Stimulated activated CD8-positive, alpha-beta memory T cell treated with anti-CD3 and anti-CD28 coated beads, Interleukin-15, amount 100 ng/mL, for 1 hour (primary cell): ENCODE data around the gene SLC25A12.
"Not testable (repeated sequence)": the region's sequence is repeated elsewhere in the genome, so short reads cannot be mapped to it uniquely, and the experiment has no call there.

Experiments
- DNase-seq: peaks from one replicate; pipeline ENCODE4 v3.0.0-alpha.2; 2020; ENCODE audit warnings: low read depth

SLC25A12 gene

DNA sequence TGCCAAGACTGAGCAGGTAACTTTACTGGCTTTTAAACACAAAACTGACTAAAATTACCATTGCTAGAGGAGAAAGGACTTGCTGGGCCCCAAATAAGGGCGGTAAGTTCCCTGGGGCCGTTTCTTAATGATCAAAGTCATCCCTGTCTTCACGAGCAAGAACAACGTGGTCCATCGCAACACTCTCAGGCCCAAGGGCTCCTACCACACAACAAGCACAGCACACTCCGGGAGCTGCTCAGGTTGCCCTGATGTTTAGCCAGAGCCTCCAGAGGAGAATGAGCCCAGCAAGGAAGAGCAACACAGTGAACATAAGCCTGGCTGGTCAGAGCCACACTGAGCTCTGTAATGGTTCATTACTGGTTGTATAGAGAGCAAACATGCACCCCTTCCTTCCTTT lies 104.1 kb downstream of the SLC25A12 start:
- no peak for DNase-seq

DNA sequence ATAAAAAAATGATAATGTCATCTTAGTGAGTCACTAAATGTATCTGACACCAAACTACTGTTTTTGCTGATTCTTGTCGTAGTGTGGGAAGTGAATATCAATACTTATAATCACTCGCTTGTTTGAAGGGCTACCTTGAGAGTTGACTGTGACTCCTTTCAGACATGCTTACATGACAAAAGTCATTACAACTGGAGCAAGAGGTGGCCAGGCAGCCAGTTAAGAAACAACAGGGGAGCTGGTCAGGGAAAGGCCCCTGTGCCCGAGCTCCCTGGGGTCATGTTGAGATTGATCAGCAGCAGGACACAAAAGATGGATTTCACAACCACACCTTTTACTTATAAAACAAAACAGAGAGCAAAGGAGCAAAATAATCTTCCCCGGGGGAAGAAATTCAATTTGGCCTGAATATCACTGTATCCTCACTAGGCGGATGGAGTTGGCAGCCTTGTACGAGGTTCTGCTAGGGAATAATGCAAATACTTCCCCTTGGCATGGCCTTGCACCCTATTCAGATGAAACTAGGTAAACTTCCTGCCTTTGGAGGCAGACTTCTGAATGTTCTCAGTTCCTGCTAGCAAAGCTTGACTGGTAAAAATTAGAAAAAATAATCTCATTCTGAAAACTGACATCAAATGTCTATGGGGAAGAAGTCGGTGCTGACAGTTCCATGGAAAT lies 105.6 kb downstream of the SLC25A12 start:
- DNase-seq, result no peak

DNA sequence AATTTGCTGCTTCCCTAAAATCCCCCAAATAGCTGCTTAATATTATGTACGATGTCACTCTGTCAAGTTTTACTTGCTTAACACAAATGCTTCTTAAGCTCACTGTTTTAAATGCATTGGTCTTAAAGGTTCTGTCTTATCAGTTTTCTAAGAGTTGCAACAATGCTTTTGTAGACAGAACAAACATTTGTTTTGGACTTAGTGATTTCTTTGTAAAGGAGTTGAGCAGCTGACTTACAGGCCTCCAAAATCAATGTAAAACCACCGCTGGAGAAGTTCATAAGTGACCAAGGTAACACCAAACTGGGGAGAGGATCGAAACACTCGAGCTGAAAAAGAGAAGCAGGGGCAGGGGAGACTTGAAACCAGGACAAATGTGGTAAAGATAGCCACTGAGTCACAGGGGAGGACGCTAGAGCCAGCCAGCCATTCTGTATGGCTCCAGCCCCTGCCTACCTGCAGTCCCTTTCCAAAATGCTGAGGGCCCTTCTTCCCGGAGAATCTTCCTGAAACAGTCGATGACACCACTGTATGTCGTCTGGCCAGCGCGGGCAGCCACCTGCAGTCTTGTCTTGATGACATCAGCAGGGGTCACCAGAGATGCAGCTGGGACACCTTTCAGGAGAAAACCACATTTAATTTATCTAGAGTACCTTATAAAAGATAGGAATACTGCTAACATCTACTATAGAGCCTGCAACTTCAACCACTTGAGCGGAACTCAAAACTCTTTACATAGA lies 106.5 kb downstream of the SLC25A12 start:
- DNase-seq, result no peak

DNA sequence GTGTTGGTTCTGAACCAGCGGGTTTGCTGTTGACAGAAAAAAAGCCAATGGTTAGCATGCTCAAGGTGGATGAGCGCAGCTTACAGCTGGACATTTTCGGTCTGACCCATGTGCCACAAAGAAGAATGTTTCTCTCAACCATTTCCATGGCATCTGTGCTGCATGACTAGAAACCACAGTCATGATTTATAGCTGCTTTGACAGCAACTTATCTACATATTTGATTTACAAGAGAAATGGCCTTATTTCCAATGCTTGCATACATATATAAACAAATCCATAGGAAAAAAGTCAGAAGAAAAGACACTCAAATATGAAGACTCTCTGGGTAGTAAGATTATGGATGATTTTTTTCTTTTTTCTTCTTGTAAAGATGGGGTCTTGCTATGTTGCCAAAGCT lies 108.6 kb downstream of the SLC25A12 start:
- no peak for DNase-seq

DNA sequence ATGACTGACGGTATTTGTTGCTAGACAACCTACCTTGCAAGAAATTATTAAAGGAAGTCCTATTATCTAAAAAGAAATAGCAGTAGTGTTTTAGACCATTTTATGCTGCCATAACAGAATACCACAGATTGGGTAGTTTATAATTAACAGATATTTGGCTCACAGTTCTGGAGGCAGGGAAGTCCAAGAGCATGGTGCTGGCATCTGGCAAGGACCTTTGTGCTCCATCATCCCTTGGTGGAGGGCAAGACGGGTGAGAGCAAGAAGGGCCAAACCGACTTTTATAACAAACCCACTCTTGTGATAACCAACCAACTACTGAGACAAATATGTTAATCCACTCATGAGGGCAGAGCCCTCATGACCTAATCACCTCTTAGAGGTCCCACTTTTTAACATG lies 115.5 kb downstream of the SLC25A12 start:
- DNase-seq, result no peak

DNA sequence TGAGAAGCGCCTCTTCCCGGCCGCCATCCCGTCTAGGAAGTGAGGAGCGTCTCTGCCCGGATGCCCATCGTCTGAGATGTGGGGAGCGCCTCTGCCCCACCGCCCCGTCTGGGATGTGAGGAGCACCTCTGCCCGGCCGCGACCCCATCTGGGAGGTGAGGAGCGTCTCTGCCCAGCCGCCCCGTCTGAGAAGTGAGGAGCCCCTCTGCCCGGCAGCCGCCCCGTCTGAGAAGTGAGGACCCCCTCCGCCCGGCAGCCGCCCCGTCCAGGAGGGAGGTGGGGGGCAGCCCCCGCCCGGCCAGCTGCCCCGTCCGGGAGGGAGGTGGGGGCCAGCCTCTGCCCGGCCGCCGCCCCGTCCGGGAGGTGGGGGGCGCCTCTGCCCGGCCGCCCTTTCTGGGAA lies 119.5 kb downstream of the SLC25A12 start:
- not testable (repeated sequence) for DNase-seq

DNA sequence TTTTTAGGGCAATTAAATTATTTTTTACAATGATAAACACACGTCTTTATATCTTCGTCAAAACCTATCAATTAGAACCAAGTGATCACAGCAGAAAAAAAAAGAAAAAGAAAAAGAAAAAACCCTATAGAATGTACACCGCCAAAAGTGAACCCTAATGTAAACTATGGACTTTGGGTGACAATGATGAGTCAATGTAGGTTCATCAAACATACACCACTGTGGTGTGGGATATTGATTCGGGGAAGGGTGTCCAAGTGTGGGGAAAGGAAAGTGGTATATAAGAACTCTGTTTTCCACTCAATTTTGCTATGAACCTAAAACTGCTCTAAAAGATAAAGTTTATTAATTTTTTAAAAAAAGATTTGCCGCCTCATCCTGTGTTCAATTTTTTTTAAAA lies 121.7 kb downstream of the SLC25A12 start:
- no peak for DNase-seq

DNA sequence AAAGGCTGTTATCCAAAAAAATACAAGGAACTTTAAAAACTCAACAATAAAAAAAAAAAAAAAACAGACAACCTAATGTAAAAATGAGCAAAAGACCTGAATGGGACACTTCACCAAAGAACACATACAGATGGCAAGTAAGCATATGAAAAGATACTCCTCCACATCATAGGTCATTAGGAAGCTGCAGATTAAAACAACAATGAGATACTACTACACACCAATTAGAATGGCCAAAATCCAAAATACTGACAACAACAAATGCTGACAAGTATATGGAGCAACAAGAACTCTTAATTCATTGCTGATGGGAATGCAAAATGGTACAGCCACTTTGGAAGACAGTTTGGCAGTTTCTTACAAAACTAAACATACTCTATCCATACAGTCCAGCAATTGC lies 122.6 kb downstream of the SLC25A12 start:
- no peak for DNase-seq

DNA sequence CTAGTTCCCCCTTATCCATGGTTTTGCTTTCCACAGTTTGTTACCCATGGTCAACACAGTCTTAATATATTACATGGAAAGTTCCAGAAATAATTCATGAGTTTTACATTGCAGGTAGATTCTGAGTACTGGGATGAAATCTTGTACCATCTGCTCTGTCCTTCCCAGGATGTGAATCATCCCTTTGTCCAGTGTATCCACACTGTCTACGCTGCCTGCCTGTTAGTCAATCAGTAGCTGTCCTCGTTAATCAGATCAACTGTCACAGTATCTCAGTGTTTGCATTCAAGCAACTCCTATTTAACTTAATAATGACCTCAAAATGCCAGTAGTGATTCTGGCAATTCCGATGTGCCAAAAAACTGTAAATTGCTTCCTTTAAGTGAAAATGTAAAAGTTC lies 130.4 kb downstream of the SLC25A12 start:
- no peak for DNase-seq

DNA sequence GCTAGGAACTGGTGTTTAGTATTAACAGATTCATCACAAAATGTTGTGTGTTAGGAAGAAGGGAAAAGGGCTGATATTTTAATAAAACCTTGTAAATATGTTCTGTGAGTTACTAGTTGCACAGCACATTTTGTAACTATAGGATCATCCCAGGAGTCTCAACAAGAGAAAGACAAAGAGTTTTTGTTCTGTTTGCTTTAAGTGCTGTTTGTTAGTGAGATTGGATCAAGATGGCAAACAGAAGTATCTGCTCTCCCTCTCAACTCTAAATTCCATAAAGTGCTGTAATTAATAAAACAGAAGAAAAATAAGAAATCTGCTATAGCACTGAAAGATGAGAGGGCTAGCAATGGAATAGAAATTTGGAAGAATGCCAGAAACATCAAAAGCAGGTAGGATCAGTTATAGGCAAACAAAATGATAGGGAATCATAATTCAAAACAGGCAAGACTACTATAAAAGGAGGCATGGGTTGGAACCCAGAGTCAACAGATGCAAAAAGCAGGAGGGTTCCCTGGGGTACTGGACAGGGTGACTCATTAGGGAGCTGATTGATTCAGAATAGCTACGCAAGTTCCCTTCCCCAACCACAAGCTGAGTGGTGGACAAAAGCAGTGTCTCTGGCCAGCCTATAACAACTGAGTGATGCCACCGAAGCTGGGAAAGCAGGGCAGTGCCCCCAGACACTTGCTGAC lies 131.0 kb downstream of the SLC25A12 start:
- no peak for DNase-seq

DNA sequence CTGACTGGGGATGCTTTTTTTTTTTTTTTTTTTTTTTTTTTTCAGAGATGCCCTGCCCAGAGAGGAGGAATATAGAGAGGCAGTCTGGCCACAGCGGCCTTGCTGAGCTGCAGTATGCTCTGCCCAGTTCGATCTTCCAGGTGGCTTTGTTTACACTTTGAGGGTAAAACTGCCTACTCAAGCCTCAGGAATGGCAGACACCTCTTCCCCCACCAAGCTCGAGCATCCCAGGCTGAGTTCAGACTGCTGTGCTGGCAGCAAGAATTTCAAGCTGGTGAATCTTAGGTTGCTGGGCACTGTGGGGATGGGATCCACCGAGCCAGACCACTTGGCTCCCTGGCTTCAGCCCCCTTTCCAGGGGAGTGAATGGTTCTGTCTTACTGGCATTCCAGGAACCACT lies 132.9 kb downstream of the SLC25A12 start:
- not testable (repeated sequence) for DNase-seq

DNA sequence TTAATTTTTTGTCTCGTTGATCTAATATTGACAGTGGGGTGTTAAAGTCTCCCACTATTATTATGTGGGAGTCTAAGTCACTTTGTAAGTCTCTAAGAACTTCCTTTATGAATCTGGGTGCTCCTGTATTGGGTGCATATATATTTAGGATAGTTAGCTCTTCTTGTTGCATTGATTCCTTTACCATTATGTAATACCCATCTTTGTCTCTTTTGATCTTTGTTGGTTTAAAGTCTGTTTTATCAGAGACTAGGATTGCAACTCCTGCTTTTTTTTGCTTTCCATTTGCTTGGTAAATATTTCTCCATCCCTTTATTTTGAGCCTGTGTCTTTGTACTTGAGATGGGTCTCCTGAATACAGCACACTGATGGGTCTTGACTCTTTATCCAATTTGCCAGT lies 135.3 kb downstream of the SLC25A12 start:
- DNase-seq, result not testable (repeated sequence)

DNA sequence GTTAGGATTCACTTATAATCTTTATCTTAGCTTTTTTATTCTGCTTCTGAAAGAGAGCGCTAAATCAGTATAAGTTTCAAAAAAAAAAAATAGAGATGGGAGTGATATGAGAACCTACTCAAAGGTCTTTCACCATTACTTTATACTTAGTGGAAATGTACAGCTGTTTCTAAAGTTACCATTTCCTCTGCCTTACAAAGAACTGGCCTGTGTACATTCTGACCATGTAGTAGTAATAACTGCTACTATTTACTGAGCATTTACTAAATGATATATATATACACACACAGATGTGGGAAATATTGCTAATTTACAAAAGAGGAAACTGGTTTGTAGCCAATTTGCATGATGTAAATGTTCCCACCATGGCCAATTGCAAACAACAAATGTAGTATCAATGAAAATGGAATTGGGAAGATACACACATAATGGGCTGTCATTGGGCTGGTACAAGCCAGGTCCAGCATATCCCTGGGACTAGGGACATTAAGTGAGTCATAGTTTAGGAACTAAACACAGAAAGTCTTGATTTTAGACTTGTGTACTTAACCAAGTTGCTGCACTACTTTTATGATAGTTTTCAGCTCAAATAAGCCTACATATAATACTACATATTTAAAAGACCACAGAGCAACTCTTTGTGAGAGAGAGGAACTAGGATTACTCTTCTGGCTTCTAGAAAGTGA lies 139.6 kb downstream of the SLC25A12 start:
- DNase-seq, result no peak

DNA sequence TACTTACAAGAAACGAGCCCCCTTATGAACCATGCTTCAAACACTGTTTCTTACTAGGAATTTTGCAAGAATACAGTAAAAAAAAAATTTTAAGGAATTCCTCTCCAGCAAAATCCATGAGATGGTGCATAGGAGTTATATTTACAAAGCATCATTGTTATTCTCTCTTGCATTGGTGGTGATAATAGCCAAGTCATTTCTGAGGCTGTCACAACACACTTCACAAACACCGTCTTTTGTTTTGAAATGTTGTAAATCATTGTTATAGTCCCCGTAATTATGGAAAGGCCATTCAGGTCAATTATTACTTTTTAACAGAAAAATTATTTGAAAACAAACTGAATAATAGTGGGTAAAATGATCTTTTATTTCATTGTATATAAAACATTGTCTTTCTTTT lies 146.7 kb downstream of the SLC25A12 start:
- no peak for DNase-seq

DNA sequence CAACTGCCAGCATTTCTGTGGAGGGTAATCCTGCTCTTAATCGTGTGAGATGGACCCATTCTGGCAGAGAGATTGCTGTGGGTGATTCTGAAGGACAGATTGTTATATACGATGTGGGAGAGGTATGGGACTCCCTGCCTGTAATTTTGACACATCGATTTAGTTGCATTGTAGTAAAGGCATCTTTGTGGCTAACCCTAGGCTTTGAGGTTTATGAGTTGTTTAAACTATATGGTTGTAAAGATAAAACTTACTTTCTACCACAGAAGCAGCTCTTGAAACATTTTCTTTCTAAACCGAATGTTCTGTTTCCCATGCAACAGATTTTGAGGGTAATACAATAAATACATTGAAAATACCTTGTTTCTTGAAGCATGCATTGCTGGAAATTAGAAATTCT lies 148.2 kb downstream of the SLC25A12 start:
- DNase-seq, result no peak

DNA sequence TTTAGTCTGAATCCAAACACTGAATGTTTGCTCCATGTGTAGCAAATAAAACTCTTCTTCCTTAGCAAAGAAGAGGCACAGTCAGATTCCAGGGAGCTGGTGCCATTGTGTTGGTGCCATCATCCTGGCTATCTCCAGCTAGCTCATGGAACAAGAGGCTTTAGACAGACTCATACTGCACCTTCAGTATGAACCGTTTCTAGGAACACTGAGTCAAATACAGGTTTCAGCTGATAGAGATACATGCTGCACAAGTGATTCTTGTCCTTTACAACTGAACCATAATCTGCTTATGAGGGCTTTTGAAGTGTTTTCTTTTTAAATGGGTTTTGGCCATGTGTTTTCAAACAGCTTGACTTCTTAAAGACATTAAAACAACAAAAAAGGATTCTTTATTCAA lies 148.9 kb downstream of the SLC25A12 start:
- no peak for DNase-seq

DNA sequence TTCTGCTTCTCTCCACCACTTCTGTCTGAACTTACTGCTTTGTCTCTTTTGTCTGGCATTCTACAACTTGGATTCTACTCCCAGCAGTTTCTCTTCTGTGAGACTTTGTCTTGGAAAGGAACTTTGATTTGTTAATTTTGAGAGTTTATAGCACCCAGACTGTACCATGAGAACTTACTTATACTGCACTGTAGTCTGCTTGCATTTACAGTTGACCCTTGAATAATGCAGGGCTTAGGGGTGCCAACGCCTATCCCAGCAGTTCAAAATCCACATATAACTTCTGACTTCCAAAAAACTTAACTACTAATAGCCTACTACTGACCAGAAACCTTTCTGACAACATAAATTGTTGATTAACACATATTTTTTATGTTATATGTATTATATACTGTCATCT lies 151.3 kb downstream of the SLC25A12 start:
- DNase-seq, result no peak

DNA sequence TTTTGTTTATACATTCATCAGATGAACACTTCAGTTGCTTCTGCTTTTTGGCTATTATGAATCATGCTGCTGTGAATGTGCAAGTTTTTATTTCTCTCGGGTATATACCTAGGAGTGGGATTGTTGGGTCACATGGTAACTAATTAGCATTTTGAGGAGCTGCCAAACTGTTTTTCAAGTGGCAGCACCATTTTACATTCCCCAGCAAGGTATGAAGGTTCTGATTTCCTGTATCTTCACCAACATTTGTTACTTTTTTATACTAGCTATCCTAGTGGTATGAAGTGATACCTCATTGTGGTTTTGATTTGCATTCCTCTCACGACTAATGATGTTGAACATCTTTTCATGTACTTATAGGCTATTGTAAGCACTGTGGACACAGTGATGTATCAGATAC lies 152.9 kb downstream of the SLC25A12 start:
- DNase-seq, result no peak

DNA sequence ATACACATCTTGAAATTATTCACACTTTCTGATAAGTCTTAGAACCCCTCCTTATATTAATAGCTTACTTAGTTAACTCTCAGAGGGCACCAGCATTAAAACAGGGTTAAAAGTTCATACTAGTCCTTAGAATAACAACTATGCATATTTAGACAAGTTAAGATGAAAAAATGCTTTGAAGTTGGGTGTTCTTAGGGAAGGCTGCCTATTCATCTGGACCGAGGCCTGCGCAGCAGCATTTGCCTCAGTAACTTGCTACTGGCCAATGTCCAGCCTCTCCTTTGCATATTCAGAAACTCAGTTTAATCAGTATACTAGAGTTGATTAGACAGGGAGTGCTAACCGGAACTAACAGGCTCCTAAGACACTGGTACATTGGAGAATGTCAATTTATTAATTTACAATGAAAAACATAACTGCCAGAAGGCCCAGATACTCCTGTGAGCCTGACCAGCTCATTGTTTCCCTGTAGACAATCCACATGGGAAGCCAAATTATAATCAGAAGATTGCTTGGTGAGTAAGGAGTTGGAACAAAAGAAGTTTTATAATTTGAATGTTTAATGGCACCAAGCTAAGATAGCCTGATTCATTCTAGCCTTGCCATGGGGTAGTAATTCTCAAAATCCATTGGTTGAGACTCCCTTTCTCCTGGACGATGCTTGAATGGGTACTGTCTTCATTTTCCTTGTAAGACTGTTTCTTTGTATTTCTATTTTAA lies 157.9 kb downstream of the SLC25A12 start:
- DNase-seq, result no peak
